ENCODE measurements around the gene PLEKHA1. TPM values are rescaled to one million over a fixed set of nuclear protein-coding genes. Genes with fewer than 3 reads are reported as not detected.

Gene PLEKHA1
- total RNA-seq, 1 experiment from 2014 or later, result 7.3 TPM

DNA sequence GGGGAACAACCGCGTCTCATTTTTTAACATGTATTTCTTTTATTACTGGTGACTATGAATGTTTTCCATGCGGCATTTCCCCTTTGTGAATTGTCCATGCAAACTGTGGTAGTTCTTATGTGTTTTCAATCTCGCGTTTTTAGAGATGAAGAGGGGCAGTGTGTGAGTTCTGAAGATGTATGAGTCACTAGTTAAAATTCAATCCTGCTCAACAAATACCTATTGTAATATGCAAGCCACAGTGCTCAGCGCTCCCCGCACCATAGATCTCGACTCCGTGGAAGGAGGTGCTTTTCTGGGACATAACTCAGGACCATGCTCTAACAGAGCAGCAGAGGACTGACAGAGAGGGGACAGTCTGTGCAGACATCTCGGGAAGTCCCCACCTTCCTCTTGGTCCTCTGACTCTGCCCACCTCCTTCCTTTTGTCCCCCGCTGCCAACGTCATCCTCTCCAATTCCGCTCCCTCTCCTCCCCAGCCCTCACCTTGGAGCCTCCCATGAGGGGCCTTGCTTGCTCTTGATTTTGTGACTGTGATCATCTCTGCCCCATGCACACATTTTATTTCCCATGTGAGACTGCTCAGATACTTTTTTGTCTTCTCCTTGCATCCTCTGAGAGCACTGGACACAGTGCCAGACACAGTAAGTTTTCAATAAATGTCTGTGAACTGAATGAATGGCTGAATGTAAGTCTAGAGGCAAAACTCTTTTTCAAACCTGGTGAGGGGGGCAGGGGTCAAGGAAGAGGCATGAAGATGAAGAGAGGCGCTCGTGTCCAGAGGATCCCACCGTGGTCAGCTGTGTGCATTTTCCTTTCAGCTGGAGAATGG, 42.7 kb upstream of the PLEKHA1 start:
- Histone ChIP-seq H3K9me3 (ENCODE audit: low read length) (no peaks in the 10 kb centered on the region), H3K4me1 (ENCODE audit: low read length) (no peaks in the 10 kb centered on the region), H3K36me3 (ENCODE audit: insufficient read depth, low read length) (no peaks in the 10 kb centered on the region), H3K79me2 (ENCODE audit: low read length) (no peaks in the 10 kb centered on the region), H3K9me2 (replicated peaks; ENCODE audit: insufficient read depth, low read length) (no peaks in the 10 kb centered on the region), H4K20me1 (ENCODE audit: insufficient read depth, low read depth, low read length) (no peaks in the 10 kb centered on the region), H3K4me3 (ENCODE audit: low read length) (no peak overlapping the region), H3K4me2 (ENCODE audit: low read depth, low read length, poor library complexity, severe bottlenecking) (no peak overlapping the region), H2AFZ (ENCODE audit: low read length) (no peak overlapping the region), H3K27me3 (ENCODE audit: low read length) (0 out of 2 replicates have a peak, but pooled peaks cover 5% of the 10 kb centered on the region), H3K9ac (ENCODE audit: low read length) (no peak overlapping the region), H3K27ac (ENCODE audit: low read length) (no peak overlapping the region)
- DNase-seq, result no peak

GRCh38 chr10:122333037-122333436, 41.5 kb upstream of the PLEKHA1 start:
- no peaks in the 10 kb centered on the region for H3K79me2 ChIP-seq (ENCODE audit: low read length)
- no peak overlapping the region for H3K4me3 ChIP-seq (ENCODE audit: low read length)
- no peaks in the 10 kb centered on the region for H3K9me2 ChIP-seq (replicated peaks; ENCODE audit: insufficient read depth, low read length)
- no peak overlapping the region for H3K4me2 ChIP-seq (ENCODE audit: low read depth, low read length, poor library complexity, severe bottlenecking)
- H3K27ac ChIP-seq (ENCODE audit: low read length), result no peak overlapping the region
- no peak overlapping the region for H3K9ac ChIP-seq (ENCODE audit: low read length)
- H3K4me1 ChIP-seq (ENCODE audit: low read length), result no peaks in the 10 kb centered on the region
- H2AFZ ChIP-seq (ENCODE audit: low read length), result no peak overlapping the region
- no peak for DNase-seq
- H3K27me3 ChIP-seq (ENCODE audit: low read length), result 0 out of 2 replicates have a peak, but pooled peaks cover 5% of the 10 kb centered on the region
- no peaks in the 10 kb centered on the region for H4K20me1 ChIP-seq (ENCODE audit: insufficient read depth, low read depth, low read length)
- no peaks in the 10 kb centered on the region for H3K9me3 ChIP-seq (ENCODE audit: low read length)
- H3K36me3 ChIP-seq (ENCODE audit: insufficient read depth, low read length), result no peaks in the 10 kb centered on the region

DNA sequence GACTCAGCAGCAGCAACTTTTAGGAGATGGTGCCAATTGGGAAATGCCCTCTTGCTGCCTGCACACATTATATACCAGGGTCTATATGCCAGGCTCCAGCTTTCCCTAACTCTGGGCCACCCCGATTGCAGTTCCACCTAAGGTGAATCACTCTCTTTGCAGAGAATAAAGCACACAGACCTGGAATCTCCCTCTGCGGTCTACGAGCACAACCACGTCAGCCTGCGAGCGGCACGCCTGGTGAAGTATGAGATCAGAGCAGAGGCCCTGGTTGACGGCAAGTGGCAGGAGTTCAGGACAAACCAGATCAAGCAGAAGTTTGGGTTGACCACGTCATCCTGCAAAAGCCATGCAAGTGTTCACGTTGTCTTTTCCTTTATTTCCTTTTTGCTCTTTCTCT, 38.2 kb upstream of the PLEKHA1 start:
- DNase-seq, result no peak
- Histone ChIP-seq H3K4me3 (ENCODE audit: low read length) (no peak overlapping the region), H3K4me1 (ENCODE audit: low read length) (no peaks in the 10 kb centered on the region), H3K9ac (ENCODE audit: low read length) (no peak overlapping the region), H3K79me2 (ENCODE audit: low read length) (no peaks in the 10 kb centered on the region), H3K36me3 (ENCODE audit: insufficient read depth, low read length) (no peaks in the 10 kb centered on the region), H3K9me2 (replicated peaks; ENCODE audit: insufficient read depth, low read length) (no peaks in the 10 kb centered on the region), H4K20me1 (ENCODE audit: insufficient read depth, low read depth, low read length) (no peaks in the 10 kb centered on the region), H3K27ac (ENCODE audit: low read length) (no peak overlapping the region), H2AFZ (ENCODE audit: low read length) (no peak overlapping the region), H3K27me3 (ENCODE audit: low read length) (0 out of 2 replicates have a peak, but pooled peaks cover 5% of the 10 kb centered on the region), H3K4me2 (ENCODE audit: low read depth, low read length, poor library complexity, severe bottlenecking) (no peak overlapping the region), H3K9me3 (ENCODE audit: low read length) (no peaks in the 10 kb centered on the region)

- Histone ChIP-seq H3K4me3 (ENCODE audit: low read length) (no peak overlapping the region), H3K9me2 (replicated peaks; ENCODE audit: insufficient read depth, low read length) (no peaks in the 10 kb centered on the region), H3K27me3 (ENCODE audit: low read length) (0 out of 2 replicates have a peak, but pooled peaks cover 5% of the 10 kb centered on the region), H4K20me1 (ENCODE audit: insufficient read depth, low read depth, low read length) (no peaks in the 10 kb centered on the region), H3K36me3 (ENCODE audit: insufficient read depth, low read length) (no peaks in the 10 kb centered on the region), H3K4me2 (ENCODE audit: low read depth, low read length, poor library complexity, severe bottlenecking) (no peak overlapping the region), H2AFZ (ENCODE audit: low read length) (no peak overlapping the region), H3K9ac (ENCODE audit: low read length) (no peak overlapping the region), H3K79me2 (ENCODE audit: low read length) (no peaks in the 10 kb centered on the region), H3K9me3 (ENCODE audit: low read length) (no peaks in the 10 kb centered on the region), H3K27ac (ENCODE audit: low read length) (no peak overlapping the region), H3K4me1 (ENCODE audit: low read length) (no peaks in the 10 kb centered on the region)
- no peak for DNase-seq
These were observed 37.5 kb upstream of the PLEKHA1 start for GRCh38 chr10:122336961-122337360.

GRCh38 chr10:122338609-122339441, 35.7 kb upstream of the PLEKHA1 start:
- Histone ChIP-seq H3K9ac (ENCODE audit: low read length) (no peak overlapping the region), H3K79me2 (ENCODE audit: low read length) (no peaks in the 10 kb centered on the region), H3K9me2 (replicated peaks; ENCODE audit: insufficient read depth, low read length) (no peaks in the 10 kb centered on the region), H3K4me3 (ENCODE audit: low read length) (no peak overlapping the region), H3K4me2 (ENCODE audit: low read depth, low read length, poor library complexity, severe bottlenecking) (no peak overlapping the region), H4K20me1 (ENCODE audit: insufficient read depth, low read depth, low read length) (no peaks in the 10 kb centered on the region), H3K27ac (ENCODE audit: low read length) (no peak overlapping the region), H3K9me3 (ENCODE audit: low read length) (no peaks in the 10 kb centered on the region), H3K4me1 (ENCODE audit: low read length) (peaks cover 12% of the 10 kb centered on the region), H2AFZ (ENCODE audit: low read length) (no peak overlapping the region), H3K36me3 (ENCODE audit: insufficient read depth, low read length) (no peaks in the 10 kb centered on the region), H3K27me3 (ENCODE audit: low read length) (0 out of 2 replicates have a peak, but pooled peaks cover 2% of the 10 kb centered on the region)
- DNase-seq, result no peak

- H3K9me2 ChIP-seq (replicated peaks; ENCODE audit: insufficient read depth, low read length), result no peaks in the 10 kb centered on the region
- H2AFZ ChIP-seq (ENCODE audit: low read length), result no peak overlapping the region
- no peak overlapping the region for H3K9ac ChIP-seq (ENCODE audit: low read length)
- no peaks in the 10 kb centered on the region for H3K9me3 ChIP-seq (ENCODE audit: low read length)
- H3K36me3 ChIP-seq (ENCODE audit: insufficient read depth, low read length), result no peaks in the 10 kb centered on the region
- no peaks in the 10 kb centered on the region for H4K20me1 ChIP-seq (ENCODE audit: insufficient read depth, low read depth, low read length)
- no peaks in the 10 kb centered on the region for H3K79me2 ChIP-seq (ENCODE audit: low read length)
- no peak for DNase-seq
- no peak overlapping the region for H3K4me3 ChIP-seq (ENCODE audit: low read length)
- H3K4me2 ChIP-seq (ENCODE audit: low read depth, low read length, poor library complexity, severe bottlenecking), result no peak overlapping the region
- no peak overlapping the region for H3K27ac ChIP-seq (ENCODE audit: low read length)
- no peaks in the 10 kb centered on the region for H3K27me3 ChIP-seq (ENCODE audit: low read length)
- H3K4me1 ChIP-seq (ENCODE audit: low read length), result peaks cover 27% of the 10 kb centered on the region
These were observed 33.2 kb upstream of the PLEKHA1 start for GRCh38 chr10:122341141-122341810.

- peak overlapping the region; percentile 61; the same call in 1 of the 2 replicates for H2AFZ ChIP-seq (ENCODE audit: low read length)
- no peak overlapping the region for H3K4me3 ChIP-seq (ENCODE audit: low read length)
- no peaks in the 10 kb centered on the region for H3K79me2 ChIP-seq (ENCODE audit: low read length)
- H3K4me1 ChIP-seq (ENCODE audit: low read length), result peaks cover 40% of the 10 kb centered on the region
- H4K20me1 ChIP-seq (ENCODE audit: insufficient read depth, low read depth, low read length), result no peaks in the 10 kb centered on the region
- peak overlapping the region; percentile 42 for H3K4me2 ChIP-seq (ENCODE audit: low read depth, low read length, poor library complexity, severe bottlenecking)
- H3K9ac ChIP-seq (ENCODE audit: low read length), result no peak overlapping the region
- no peaks in the 10 kb centered on the region for H3K27me3 ChIP-seq (ENCODE audit: low read length)
- DNase-seq, result peak; percentile 87
- no peaks in the 10 kb centered on the region for H3K36me3 ChIP-seq (ENCODE audit: insufficient read depth, low read length)
- H3K9me2 ChIP-seq (replicated peaks; ENCODE audit: insufficient read depth, low read length), result no peaks in the 10 kb centered on the region
- H3K9me3 ChIP-seq (ENCODE audit: low read length), result no peaks in the 10 kb centered on the region
- H3K27ac ChIP-seq (ENCODE audit: low read length), result no peak overlapping the region
These were observed 32.0 kb upstream of the PLEKHA1 start for GRCh38 chr10:122342293-122343134.

All from Karpas-422 (cell line).